Measurements from ENCODE around the gene TRMT11.
A peak's percentile ranks its signal among the peaks of the same experiment; 100 is the strongest.
"Not testable (repeated sequence)": the region's sequence is repeated elsewhere in the genome, so short reads cannot be mapped to it uniquely, and the experiment has no call there.

Gene TRMT11

DNA sequence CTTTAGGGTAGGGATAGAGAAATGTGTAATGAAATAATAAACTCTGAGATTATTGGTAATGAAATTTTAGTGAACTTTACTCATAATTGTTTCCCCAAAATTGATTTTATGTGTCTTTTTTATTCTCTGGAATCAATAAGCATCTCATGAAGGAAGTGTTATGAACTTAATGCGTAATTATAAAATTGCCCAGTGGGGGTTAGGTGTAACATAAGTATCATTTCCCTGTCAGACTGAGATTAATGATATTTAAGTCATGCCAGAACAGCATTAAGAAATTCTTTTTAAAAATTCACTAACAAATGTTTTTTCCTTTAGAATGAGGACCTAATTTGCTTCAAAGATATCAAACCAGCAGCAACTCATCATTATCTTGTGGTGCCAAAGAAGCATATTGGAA is 19.8 kb upstream of the TRMT11 start:
- FAIRE-seq, result no peak
- TF ChIP-seq PAX5 (IDR thresholded peaks at IDR 0.05; ENCODE audit: insufficient read depth, low read length, severe bottlenecking), result no peak

DNA sequence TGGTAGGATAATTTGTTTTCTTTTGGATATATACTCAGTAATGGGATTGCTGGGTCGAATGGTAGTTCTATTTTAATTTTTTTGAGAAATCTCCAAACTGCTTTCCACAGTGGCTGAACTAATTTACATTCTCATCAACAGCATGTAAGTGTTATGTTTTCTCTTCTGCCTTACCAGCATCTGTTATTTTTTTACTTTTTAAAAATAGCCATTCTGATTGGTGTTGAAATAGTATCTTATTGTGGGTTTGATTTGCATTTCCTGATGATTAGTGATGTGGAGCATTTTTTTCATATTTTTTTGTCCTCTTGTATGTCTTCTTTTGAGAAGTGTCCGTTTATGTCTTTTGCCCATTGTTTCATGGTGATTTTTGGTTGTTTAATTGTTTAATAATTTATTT is 17.8 kb upstream of the TRMT11 start:
- TF ChIP-seq POLR2A (IDR thresholded peaks at IDR 0.05; ENCODE audit: low read depth, low read length) (no peak), TAF1 (IDR thresholded peaks at IDR 0.05; ENCODE audit: low read depth, low read length) (no peak), SPI1 (IDR thresholded peaks at IDR 0.05; ENCODE audit: low read depth, low read length) (no peak), POLR2AphosphoS5 (IDR thresholded peaks at IDR 0.05; ENCODE audit: low read depth, low read length) (no peak), POU2F2 (IDR thresholded peaks at IDR 0.05; ENCODE audit: low read depth, low read length) (no peak), PAX5 (IDR thresholded peaks at IDR 0.05; ENCODE audit: insufficient read depth, low read length, severe bottlenecking) (no peak)
- DNase-seq (ENCODE audit: insufficient read length, low spot score), result no peak
- FAIRE-seq, result no peak

More for the DNA sequence above, 19.8 kb upstream of the TRMT11 start:
- no peak for DNase-seq (ENCODE audit: insufficient read length, low spot score)

DNA sequence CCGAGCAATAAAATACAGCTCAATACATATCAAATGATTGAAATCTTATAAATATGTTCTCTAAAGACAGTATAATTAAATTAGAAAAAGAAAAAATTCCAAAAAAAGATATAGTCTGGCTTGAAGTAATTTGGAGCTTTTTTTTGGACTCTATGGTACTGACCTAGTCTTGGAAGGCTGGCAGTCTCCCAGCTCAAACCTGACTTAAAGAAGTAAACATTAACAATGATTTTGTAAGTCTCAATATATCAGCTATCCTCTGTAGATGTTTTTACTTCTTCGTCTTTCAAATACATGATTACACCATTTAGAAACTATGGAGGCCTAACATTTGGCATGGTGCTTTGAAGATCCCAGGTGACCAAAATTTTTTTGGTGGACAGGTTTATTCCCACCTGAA is 15.6 kb upstream of the TRMT11 start:
- TF ChIP-seq POU2F2 (IDR thresholded peaks at IDR 0.05; ENCODE audit: low read depth, low read length), result no peak
- no peak for TF ChIP-seq POLR2A (IDR thresholded peaks at IDR 0.05; ENCODE audit: low read depth, low read length)
- no peak for TF ChIP-seq SPI1 (IDR thresholded peaks at IDR 0.05; ENCODE audit: low read depth, low read length)
- no peak for TF ChIP-seq PAX5 (IDR thresholded peaks at IDR 0.05; ENCODE audit: insufficient read depth, low read length, severe bottlenecking)
- no peak for TF ChIP-seq POLR2AphosphoS5 (IDR thresholded peaks at IDR 0.05; ENCODE audit: low read depth, low read length)
- TF ChIP-seq TAF1 (IDR thresholded peaks at IDR 0.05; ENCODE audit: low read depth, low read length), result no peak
- no peak for FAIRE-seq
- DNase-seq (ENCODE audit: insufficient read length, low spot score), result no peak

DNA sequence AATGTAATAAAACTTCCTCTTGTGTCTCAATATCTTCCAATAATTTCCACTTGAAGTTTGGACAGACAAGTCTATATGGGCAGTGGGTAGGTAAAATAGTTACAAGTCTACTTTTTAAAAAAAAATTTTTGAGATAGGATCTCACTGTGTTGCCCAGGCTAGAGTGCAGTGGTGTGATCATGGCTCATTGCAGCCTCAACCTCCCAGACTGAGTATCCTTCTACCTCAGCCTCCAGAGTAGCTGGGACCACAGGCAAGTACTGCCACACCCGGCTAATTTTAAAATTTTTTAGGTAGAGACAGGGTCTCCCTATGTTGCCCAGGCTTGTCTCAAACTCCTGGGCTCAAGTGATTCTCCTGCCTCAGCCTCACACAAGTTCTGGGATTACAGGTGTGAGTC is 13.9 kb upstream of the TRMT11 start:
- not testable (repeated sequence) for DNase-seq (ENCODE audit: insufficient read length, low spot score); FAIRE-seq

GRCh38 chr6:125974214-125974866 is 12.0 kb upstream of the TRMT11 start:
- DNase-seq (ENCODE audit: insufficient read length, low spot score), result no peak
- FAIRE-seq, result peak; percentile 60
- TF ChIP-seq POU2F2 (IDR thresholded peaks at IDR 0.05; ENCODE audit: low read depth, low read length), result no peak
- peak; percentile 67 for TF ChIP-seq SPI1 (IDR thresholded peaks at IDR 0.05; ENCODE audit: low read depth, low read length)

- FAIRE-seq, result no peak
- TF ChIP-seq SPI1 (IDR thresholded peaks at IDR 0.05; ENCODE audit: low read depth, low read length) (no peak), PAX5 (IDR thresholded peaks at IDR 0.05; ENCODE audit: insufficient read depth, low read length, severe bottlenecking) (no peak), POLR2AphosphoS5 (IDR thresholded peaks at IDR 0.05; ENCODE audit: low read depth, low read length) (no peak), POU2F2 (IDR thresholded peaks at IDR 0.05; ENCODE audit: low read depth, low read length) (no peak), TAF1 (IDR thresholded peaks at IDR 0.05; ENCODE audit: low read depth, low read length) (no peak), POLR2A (IDR thresholded peaks at IDR 0.05; ENCODE audit: low read depth, low read length) (no peak)
- no peak for DNase-seq (ENCODE audit: insufficient read length, low spot score)
Observed at GRCh38 chr6:125979101-125979500, 7.2 kb upstream of the TRMT11 start.

- FAIRE-seq (no peak), DNase-seq (ENCODE audit: insufficient read length, low spot score) (no peak)
- no peak for TF ChIP-seq TAF1 (IDR thresholded peaks at IDR 0.05; ENCODE audit: low read depth, low read length)
- no peak for TF ChIP-seq PAX5 (IDR thresholded peaks at IDR 0.05; ENCODE audit: insufficient read depth, low read length, severe bottlenecking)
- no peak for TF ChIP-seq POU2F2 (IDR thresholded peaks at IDR 0.05; ENCODE audit: low read depth, low read length)
- no peak for TF ChIP-seq POLR2A (IDR thresholded peaks at IDR 0.05; ENCODE audit: low read depth, low read length)
- no peak for TF ChIP-seq POLR2AphosphoS5 (IDR thresholded peaks at IDR 0.05; ENCODE audit: low read depth, low read length)
- TF ChIP-seq SPI1 (IDR thresholded peaks at IDR 0.05; ENCODE audit: low read depth, low read length), result no peak
Observed at GRCh38 chr6:125981571-125982185, 4.7 kb upstream of the TRMT11 start.

GRCh38 chr6:125983246-125983945 is 2.9 kb upstream of the TRMT11 start:
- no peak for FAIRE-seq
- no peak for TF ChIP-seq POU2F2 (IDR thresholded peaks at IDR 0.05; ENCODE audit: low read depth, low read length)
- no peak for TF ChIP-seq PAX5 (IDR thresholded peaks at IDR 0.05; ENCODE audit: insufficient read depth, low read length, severe bottlenecking)
- no peak for TF ChIP-seq SPI1 (IDR thresholded peaks at IDR 0.05; ENCODE audit: low read depth, low read length)
- TF ChIP-seq POLR2AphosphoS5 (IDR thresholded peaks at IDR 0.05; ENCODE audit: low read depth, low read length), result no peak
- no peak for TF ChIP-seq TAF1 (IDR thresholded peaks at IDR 0.05; ENCODE audit: low read depth, low read length)
- TF ChIP-seq POLR2A (IDR thresholded peaks at IDR 0.05; ENCODE audit: low read depth, low read length), result no peak
- no peak for DNase-seq (ENCODE audit: insufficient read length, low spot score)

DNA sequence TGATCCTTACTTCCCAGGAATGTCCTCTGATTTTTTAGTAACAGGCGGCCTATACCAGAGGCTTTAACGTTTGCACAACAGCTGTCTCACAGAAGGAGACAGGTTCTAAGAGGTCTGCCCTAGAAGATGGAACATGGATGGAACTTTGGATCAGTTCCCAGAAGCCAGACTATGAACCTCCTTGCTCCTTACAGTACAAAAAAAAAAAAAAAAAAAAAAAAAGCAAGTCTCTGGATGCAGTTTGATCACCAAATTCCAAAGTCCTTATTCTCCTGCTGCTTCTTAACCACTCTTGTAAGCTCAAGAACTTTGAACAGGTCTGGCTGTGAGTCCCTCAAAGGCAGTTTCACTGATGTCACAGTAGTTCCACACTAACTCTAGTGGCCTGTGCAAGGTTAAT is 2.0 kb upstream of the TRMT11 start:
- TF ChIP-seq POLR2A (IDR thresholded peaks at IDR 0.05; ENCODE audit: low read depth, low read length) (no peak), TAF1 (IDR thresholded peaks at IDR 0.05; ENCODE audit: low read depth, low read length) (no peak), SPI1 (IDR thresholded peaks at IDR 0.05; ENCODE audit: low read depth, low read length) (no peak), POU2F2 (IDR thresholded peaks at IDR 0.05; ENCODE audit: low read depth, low read length) (no peak), POLR2AphosphoS5 (IDR thresholded peaks at IDR 0.05; ENCODE audit: low read depth, low read length) (no peak), PAX5 (IDR thresholded peaks at IDR 0.05; ENCODE audit: insufficient read depth, low read length, severe bottlenecking) (no peak)
- FAIRE-seq (no peak), DNase-seq (ENCODE audit: insufficient read length, low spot score) (no peak)

- no peak for TF ChIP-seq SPI1 (IDR thresholded peaks at IDR 0.05; ENCODE audit: low read depth, low read length)
- TF ChIP-seq TAF1 (IDR thresholded peaks at IDR 0.05; ENCODE audit: low read depth, low read length), result no peak
- no peak for TF ChIP-seq PAX5 (IDR thresholded peaks at IDR 0.05; ENCODE audit: insufficient read depth, low read length, severe bottlenecking)
- TF ChIP-seq POLR2A (IDR thresholded peaks at IDR 0.05; ENCODE audit: low read depth, low read length), result no peak
- no peak for TF ChIP-seq POLR2AphosphoS5 (IDR thresholded peaks at IDR 0.05; ENCODE audit: low read depth, low read length)
- no peak for TF ChIP-seq POU2F2 (IDR thresholded peaks at IDR 0.05; ENCODE audit: low read depth, low read length)
- DNase-seq (ENCODE audit: insufficient read length, low spot score), result no peak
Observed at GRCh38 chr6:125985522-125985921, 818 bp upstream of the TRMT11 start.

More at GRCh38 chr6:125985522-125985921, 818 bp upstream of the TRMT11 start:
- FAIRE-seq, result no peak

All from GM12891 (cell line).